ENCODE data around the gene PLEKHG4B.

GRCh38 chr5:42250-42649, 49.7 kb upstream of the PLEKHG4B start:
- TF ChIP-seq, protein P1, sequence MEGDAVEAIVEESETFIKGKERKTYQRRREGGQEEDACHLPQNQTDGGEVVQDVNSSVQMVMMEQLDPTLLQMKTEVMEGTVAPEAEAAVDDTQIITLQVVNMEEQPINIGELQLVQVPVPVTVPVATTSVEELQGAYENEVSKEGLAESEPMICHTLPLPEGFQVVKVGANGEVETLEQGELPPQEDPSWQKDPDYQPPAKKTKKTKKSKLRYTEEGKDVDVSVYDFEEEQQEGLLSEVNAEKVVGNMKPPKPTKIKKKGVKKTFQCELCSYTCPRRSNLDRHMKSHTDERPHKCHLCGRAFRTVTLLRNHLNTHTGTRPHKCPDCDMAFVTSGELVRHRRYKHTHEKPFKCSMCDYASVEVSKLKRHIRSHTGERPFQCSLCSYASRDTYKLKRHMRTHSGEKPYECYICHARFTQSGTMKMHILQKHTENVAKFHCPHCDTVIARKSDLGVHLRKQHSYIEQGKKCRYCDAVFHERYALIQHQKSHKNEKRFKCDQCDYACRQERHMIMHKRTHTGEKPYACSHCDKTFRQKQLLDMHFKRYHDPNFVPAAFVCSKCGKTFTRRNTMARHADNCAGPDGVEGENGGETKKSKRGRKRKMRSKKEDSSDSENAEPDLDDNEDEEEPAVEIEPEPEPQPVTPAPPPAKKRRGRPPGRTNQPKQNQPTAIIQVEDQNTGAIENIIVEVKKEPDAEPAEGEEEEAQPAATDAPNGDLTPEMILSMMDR (conservative IDR thresholded peaks at IDR 0.05; ENCODE audit: low read depth, low read length), result peak; percentile 48
- no peak for TF ChIP-seq EZH2 (IDR thresholded peaks at IDR 0.05; ENCODE audit: borderline replicate concordance, low read depth, low read length, poor library complexity, severe bottlenecking)

All from A673 (cell line).